ENCODE measurements around the gene IL1RAPL2.
"Not testable (repeated sequence)": the region's sequence is repeated elsewhere in the genome, so short reads cannot be mapped to it uniquely, and the experiment has no call there.

Gene IL1RAPL2

GRCh38 chrX:104913348-104913747 lies 347.3 kb downstream of the IL1RAPL2 start:
- TF ChIP-seq RARB (CRISPR knock-in tag; IDR thresholded peaks at IDR 0.05) (no peak), OSR1 (CRISPR knock-in tag; IDR thresholded peaks at IDR 0.05) (no peak), TOX (CRISPR knock-in tag; IDR thresholded peaks at IDR 0.05; ENCODE audit: borderline replicate concordance) (no peak), SNAI2 (CRISPR knock-in tag; IDR thresholded peaks at IDR 0.05) (no peak), CREB5 (CRISPR knock-in tag; IDR thresholded peaks at IDR 0.05; ENCODE audit: low read depth) (no peak), GLIS3 (CRISPR knock-in tag; IDR thresholded peaks at IDR 0.05) (no peak), PPARA (CRISPR knock-in tag; IDR thresholded peaks at IDR 0.05; ENCODE audit: borderline replicate concordance) (no peak), ZC3H10 (CRISPR knock-in tag; IDR thresholded peaks at IDR 0.05) (no peak), PATZ1 (CRISPR knock-in tag; IDR thresholded peaks at IDR 0.05; ENCODE audit: borderline replicate concordance) (no peak), BACH2 (CRISPR knock-in tag; IDR thresholded peaks at IDR 0.05; ENCODE audit: borderline replicate concordance) (no peak), ARNTL (CRISPR knock-in tag; IDR thresholded peaks at IDR 0.05; ENCODE audit: borderline replicate concordance, low read depth) (no peak), ISL1 (CRISPR knock-in tag; IDR thresholded peaks at IDR 0.05) (no peak), ZFP30 (CRISPR knock-in tag; IDR thresholded peaks at IDR 0.05) (no peak), ZNF70 (CRISPR knock-in tag; IDR thresholded peaks at IDR 0.05) (no peak), ESRRG (CRISPR knock-in tag; IDR thresholded peaks at IDR 0.05) (no peak)
- peak; percentile 72; the same call in 2 of the 3 replicates for ATAC-seq

GRCh38 chrX:104914686-104915085 lies 348.7 kb downstream of the IL1RAPL2 start:
- ATAC-seq = not testable (repeated sequence)

GRCh38 chrX:104918122-104918521 lies 352.1 kb downstream of the IL1RAPL2 start:
- no peak for ATAC-seq

GRCh38 chrX:104921584-104922205 lies 355.7 kb downstream of the IL1RAPL2 start:
- TF ChIP-seq PATZ1 (CRISPR knock-in tag; IDR thresholded peaks at IDR 0.05; ENCODE audit: borderline replicate concordance) (no peak), OSR1 (CRISPR knock-in tag; IDR thresholded peaks at IDR 0.05) (no peak), ZNF565 (CRISPR knock-in tag; conservative IDR thresholded peaks at IDR 0.05; ENCODE audit: low read depth) (no peak), ZC3H10 (CRISPR knock-in tag; IDR thresholded peaks at IDR 0.05) (no peak)
- no peak; the same call in 2 of the 3 replicates for ATAC-seq

More at GRCh38 chrX:104918122-104918521, 352.1 kb downstream of the IL1RAPL2 start:
- no peak for TF ChIP-seq PATZ1 (CRISPR knock-in tag; IDR thresholded peaks at IDR 0.05; ENCODE audit: borderline replicate concordance)
- no peak for TF ChIP-seq ZNF565 (CRISPR knock-in tag; conservative IDR thresholded peaks at IDR 0.05; ENCODE audit: low read depth)
- TF ChIP-seq BACH2 (CRISPR knock-in tag; IDR thresholded peaks at IDR 0.05; ENCODE audit: borderline replicate concordance) = no peak
- no peak for TF ChIP-seq CSDC2 (CRISPR knock-in tag; IDR thresholded peaks at IDR 0.05)
- no peak for TF ChIP-seq ZFP3 (CRISPR knock-in tag; IDR thresholded peaks at IDR 0.05)
- TF ChIP-seq SNAI2 (CRISPR knock-in tag; IDR thresholded peaks at IDR 0.05) = no peak
- TF ChIP-seq CREB5 (CRISPR knock-in tag; IDR thresholded peaks at IDR 0.05; ENCODE audit: low read depth) = no peak
